ENCODE data around the gene AGAP9. TPM values are rescaled to one million over a fixed set of nuclear protein-coding genes. Genes with fewer than 3 reads are reported as not detected.
"Not testable (repeated sequence)": the region's sequence is repeated elsewhere in the genome, so short reads cannot be mapped to it uniquely, and the experiment has no call there.

AGAP9 gene
- total RNA-seq (10 to 100 TPM in 3 of 9 donors, 1 to 10 TPM in 5, under 1 TPM in 1; 0.24 to 12.2 (median 5.2) TPM), polyA plus RNA-seq (10 to 100 TPM in 2 of 3 donors, 1 to 10 TPM in 1; 5.8 to 35.6 (median 18.2) TPM)
- long read RNA-seq, donor 1 = 0 reads
- long read RNA-seq, donor 2 = 0 reads
- long read RNA-seq, donor 3 = 0 reads
- long read RNA-seq, donor 4 = 0 reads
- long read RNA-seq, donor 5, partial matches to known transcripts = 0 of 3 reads
- long read RNA-seq, donor 5, other reads (novel, unspliced or antisense) = 2 of 3 reads
- long read RNA-seq, donor 6 = 0 reads
- long read RNA-seq, donor 7 = 0 reads
- long read RNA-seq, donor 8 = 0 reads
- long read RNA-seq, donor 9 = 0 reads
- long read RNA-seq, donor 10 = 0 reads

DNA sequence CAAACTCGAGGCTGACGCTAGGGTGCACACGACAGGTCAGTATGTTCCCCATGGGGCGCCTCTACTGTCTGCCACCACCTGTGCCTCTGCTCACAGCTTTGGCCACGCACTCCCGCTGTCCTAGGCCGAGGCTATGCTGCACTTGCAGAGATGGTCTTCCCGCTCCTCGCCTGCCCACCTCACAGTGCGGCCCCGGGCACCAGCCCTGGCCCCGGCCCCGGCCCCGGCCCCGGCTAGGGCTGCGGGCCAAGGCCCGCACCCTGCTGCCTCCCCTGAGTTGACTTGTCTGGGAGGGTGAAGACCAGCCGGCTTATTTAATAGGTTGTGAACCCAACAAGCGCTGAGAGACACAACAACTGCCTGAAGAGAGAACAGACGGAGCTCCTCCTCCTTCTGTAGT lies at the start of gene AGAP9:
Gene AGAP9, minus strand, starts transcription at position 164 of the 400 bp plus-strand sequence. Its CDS starts 112 bp downstream, at position 52.
- H3K36me3 ChIP-seq (replicated peaks in 1 of 2); DNase-seq; H3K27ac ChIP-seq; H3K9me3 ChIP-seq (replicated peaks in 1 of 3); H3K4me1 ChIP-seq (replicated peaks in 1 of 2); H3K4me3 ChIP-seq; H3K27me3 ChIP-seq; intact Hi-C loops (cut with DNase I): not testable (repeated sequence)
- no CpG with 5 or more reads among the region's 20 CpGs for WGBS, 4 donors

DNA sequence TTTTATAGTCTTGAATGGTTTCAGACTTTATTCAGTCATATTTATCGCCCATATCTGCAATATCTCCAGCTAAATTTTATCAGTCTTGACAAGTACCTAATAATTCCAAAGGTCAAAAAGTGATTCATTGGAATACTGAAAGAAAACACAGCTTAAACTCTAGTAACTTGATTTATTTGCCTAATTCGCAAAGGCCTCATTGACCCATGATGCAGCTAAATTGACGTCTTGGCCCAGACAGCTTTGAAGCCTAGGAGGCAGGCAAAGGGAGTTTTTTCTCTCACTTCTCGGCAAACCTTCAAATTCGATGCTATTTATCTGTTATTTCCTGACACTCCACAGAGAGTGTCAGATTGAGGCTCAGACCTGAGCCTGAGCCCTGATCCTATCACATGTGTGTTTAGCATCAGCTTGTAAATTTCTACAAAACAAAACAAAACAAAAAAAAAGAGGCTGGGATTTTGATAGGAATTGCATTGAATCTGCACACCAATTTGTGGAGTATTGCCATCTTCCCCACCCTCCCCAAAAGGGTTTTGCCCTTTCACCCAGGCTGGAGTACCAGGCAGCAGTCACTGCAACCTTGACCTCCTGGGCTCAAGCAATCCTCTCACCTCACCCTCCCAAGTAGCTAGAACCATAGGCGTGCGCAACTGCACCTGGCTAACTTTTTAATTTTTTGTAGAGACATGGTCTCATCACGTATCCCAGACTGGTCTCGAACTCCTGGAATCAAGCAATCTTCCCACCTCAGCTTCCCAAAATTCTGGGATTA lies 47.9 kb upstream of the AGAP9 start:
- H3K36me3 ChIP-seq (replicated peaks in 1 of 2); H3K4me1 ChIP-seq (replicated peaks in 1 of 2); H3K27ac ChIP-seq; H3K4me3 ChIP-seq; H3K9me3 ChIP-seq (replicated peaks in 1 of 3); H3K27me3 ChIP-seq; intact Hi-C loops (cut with DNase I); DNase-seq: not testable (repeated sequence)
- 40 to 90% (median 76%) methylated on average over 1 to 4 of the region's 9 CpGs for WGBS, 4 donors

- H3K27me3 ChIP-seq; H3K4me3 ChIP-seq; H3K27ac ChIP-seq; H3K9me3 ChIP-seq (replicated peaks in 1 of 3); H3K4me1 ChIP-seq (replicated peaks in 1 of 2); DNase-seq; intact Hi-C loops (cut with DNase I); H3K36me3 ChIP-seq (replicated peaks in 1 of 2): not testable (repeated sequence)
- 71% methylated on average over 2 of the region's 7 CpGs; no CpG with 5 or more reads in 3 of the 4 donors for WGBS, 4 donors
These were observed 43.3 kb upstream of the AGAP9 start for GRCh38 chr10:47566757-47567156.

DNA sequence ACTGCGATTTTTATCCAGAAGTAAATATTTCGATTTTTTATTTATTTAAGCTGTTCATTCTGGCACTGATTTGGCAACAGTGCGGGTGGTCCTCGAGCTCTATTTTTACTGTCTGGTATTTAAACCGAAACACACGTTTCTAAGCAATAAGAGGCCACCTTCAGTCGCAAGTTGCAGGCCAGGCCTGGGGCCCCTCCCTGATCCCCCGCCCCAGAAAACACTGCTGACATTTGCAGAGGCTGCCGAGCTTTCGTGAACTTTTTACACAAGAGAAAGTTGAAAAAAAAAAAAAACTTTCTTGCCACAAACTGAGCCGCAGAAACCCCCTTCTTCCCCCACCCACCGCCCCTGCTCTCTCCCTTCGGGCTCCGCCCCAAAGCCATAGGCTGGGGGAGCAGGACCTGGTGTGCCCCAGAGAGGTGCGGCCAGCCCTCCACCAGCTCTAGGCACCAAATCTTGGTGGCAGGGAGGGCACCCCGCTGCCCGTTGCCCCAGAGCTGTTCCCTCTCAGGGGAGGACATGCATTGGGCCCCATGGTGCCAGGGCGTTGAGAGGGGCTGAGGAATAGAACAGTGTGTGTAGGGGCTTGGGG lies 42.8 kb upstream of the AGAP9 start:
- 63 to 78% (median 69%) methylated on average over 12 to 14 of the region's 18 CpGs for WGBS, 4 donors
- H3K36me3 ChIP-seq (replicated peaks in 1 of 2); intact Hi-C loops (cut with DNase I); H3K9me3 ChIP-seq (replicated peaks in 1 of 3); H3K4me3 ChIP-seq; DNase-seq; H3K27me3 ChIP-seq; H3K27ac ChIP-seq; H3K4me1 ChIP-seq (replicated peaks in 1 of 2): not testable (repeated sequence)

DNA sequence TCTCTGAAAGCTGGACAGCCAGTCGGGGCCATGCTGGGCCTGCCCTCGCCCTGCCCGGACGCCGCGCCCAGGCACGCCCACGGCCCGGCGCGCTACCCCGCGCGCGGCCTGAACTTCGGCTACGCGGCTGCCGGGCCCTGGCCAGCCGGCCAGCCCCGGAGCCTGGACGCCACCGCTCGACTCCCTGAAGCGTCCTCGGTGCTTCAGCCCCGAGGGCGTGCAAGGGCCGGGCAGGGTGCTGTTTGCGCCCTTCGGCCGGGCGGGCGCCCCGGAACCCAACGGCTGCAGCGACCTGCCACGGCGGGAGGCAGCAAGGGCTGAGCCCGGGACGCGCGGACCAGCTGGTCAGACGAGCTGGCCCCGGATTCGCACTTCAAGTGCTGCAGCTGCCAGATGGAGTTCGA lies 42.1 kb upstream of the AGAP9 start:
- H3K4me3 ChIP-seq; H3K36me3 ChIP-seq (replicated peaks in 1 of 2); H3K27me3 ChIP-seq; intact Hi-C loops (cut with DNase I); H3K27ac ChIP-seq; DNase-seq; H3K4me1 ChIP-seq (replicated peaks in 1 of 2); H3K9me3 ChIP-seq (replicated peaks in 1 of 3): not testable (repeated sequence)
- 76 to 87% (median 83%) methylated on average over 3 to 45 of the region's 47 CpGs for WGBS, 4 donors

GRCh38 chr10:47564953-47565352 lies 41.5 kb upstream of the AGAP9 start:
- H3K36me3 ChIP-seq (replicated peaks in 1 of 2); H3K4me1 ChIP-seq (replicated peaks in 1 of 2); H3K27ac ChIP-seq; DNase-seq; H3K27me3 ChIP-seq; intact Hi-C loops (cut with DNase I); H3K9me3 ChIP-seq (replicated peaks in 1 of 3); H3K4me3 ChIP-seq: not testable (repeated sequence)
- 95 to 97% methylated on average over 16 to 17 of the region's 27 CpGs; no CpG with 5 or more reads in 2 of the 4 donors for WGBS, 4 donors

- H3K27me3 ChIP-seq; H3K4me3 ChIP-seq; H3K36me3 ChIP-seq (replicated peaks in 1 of 2); H3K9me3 ChIP-seq (replicated peaks in 1 of 3); H3K4me1 ChIP-seq (replicated peaks in 1 of 2); H3K27ac ChIP-seq; intact Hi-C loops (cut with DNase I); DNase-seq: not testable (repeated sequence)
- WGBS, 4 donors = 87 to 95% methylated on average over 4 to 6 of the region's 16 CpGs; no CpG with 5 or more reads in 2 of the 4 donors
These were observed 40.9 kb upstream of the AGAP9 start for GRCh38 chr10:47564318-47564717.

- H3K36me3 ChIP-seq (replicated peaks in 1 of 2); intact Hi-C loops (cut with DNase I); DNase-seq; H3K4me1 ChIP-seq (replicated peaks in 1 of 2); H3K27ac ChIP-seq; H3K4me3 ChIP-seq; H3K9me3 ChIP-seq (replicated peaks in 1 of 3); H3K27me3 ChIP-seq: not testable (repeated sequence)
- 61 to 79% (median 75%) methylated on average over 7 of the region's 7 CpGs for WGBS, 4 donors
These were observed 37.0 kb upstream of the AGAP9 start for GRCh38 chr10:47560452-47560851.

GRCh38 chr10:47559718-47560308 lies 36.4 kb upstream of the AGAP9 start:
- H3K27ac ChIP-seq; DNase-seq; H3K9me3 ChIP-seq (replicated peaks in 1 of 3); H3K4me1 ChIP-seq (replicated peaks in 1 of 2); intact Hi-C loops (cut with DNase I); H3K36me3 ChIP-seq (replicated peaks in 1 of 2); H3K4me3 ChIP-seq; H3K27me3 ChIP-seq: not testable (repeated sequence)
- whole genome bisulfite sequencing, 4 donors = 83 to 100% (median 88%) methylated on average over 1 of the region's 1 CpG

DNA sequence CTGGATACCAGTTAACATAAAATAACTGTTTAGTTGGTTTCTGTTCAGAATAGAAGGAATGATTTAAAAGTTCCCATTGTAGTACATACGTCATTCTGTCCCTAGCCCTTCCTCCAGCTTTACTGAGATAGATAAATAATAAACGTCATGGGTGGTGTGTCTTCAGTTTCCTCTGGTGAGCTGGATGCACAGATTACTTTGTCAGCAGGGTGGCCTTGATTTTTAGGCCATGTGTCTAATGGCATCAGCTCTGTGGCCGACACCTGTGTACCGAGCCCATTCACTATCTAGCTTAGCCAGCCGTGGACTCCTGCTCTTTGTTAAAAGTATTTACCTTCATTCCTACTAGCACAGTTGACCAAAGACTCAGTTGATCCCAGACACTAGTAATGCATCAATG lies 34.7 kb upstream of the AGAP9 start:
- H3K27ac ChIP-seq; DNase-seq; H3K4me1 ChIP-seq (replicated peaks in 1 of 2); H3K4me3 ChIP-seq; H3K27me3 ChIP-seq; H3K9me3 ChIP-seq (replicated peaks in 1 of 3); intact Hi-C loops (cut with DNase I); H3K36me3 ChIP-seq (replicated peaks in 1 of 2): not testable (repeated sequence)
- WGBS, 4 donors = 53 to 70% (median 65%) methylated on average over 4 to 5 of the region's 5 CpGs
